ENCODE data around the gene KCTD16. TPM values are rescaled to one million over a fixed set of nuclear protein-coding genes. Genes with fewer than 3 reads are reported as not detected.

Gene KCTD16
- total RNA-seq, 2 donors from 2014 or later: 0.02 to 0.03 TPM

- intact Hi-C loops (cut with DNase I): no loop called here
- no peak overlapping the region for H3K27ac ChIP-seq
- no peaks in the 10 kb centered on the region for H3K9me3 ChIP-seq
- no peaks in the 10 kb centered on the region for H3K4me1 ChIP-seq
- DNase-seq: no peak
- H3K9ac ChIP-seq (ENCODE audit: low read depth in 2 of 2, low read length in 2 of 2): no peak overlapping the region
- H3K4me3 ChIP-seq: no peak overlapping the region
- TF ChIP-seq CTCF (IDR thresholded peaks at IDR 0.05): no peak
- no peaks in the 10 kb centered on the region for H3K36me3 ChIP-seq
- H3K27me3 ChIP-seq: no peaks in the 10 kb centered on the region
Observed at GRCh38 chr5:144365885-144366284, 195.2 kb downstream of the KCTD16 start.

- DNase-seq: no peak
- H3K36me3 ChIP-seq: no peaks in the 10 kb centered on the region
- no peaks in the 10 kb centered on the region for H3K9me3 ChIP-seq
- no peak overlapping the region for H3K9ac ChIP-seq (ENCODE audit: low read depth in 2 of 2, low read length in 2 of 2)
- no peaks in the 10 kb centered on the region for H3K4me1 ChIP-seq
- no peak for TF ChIP-seq CTCF (IDR thresholded peaks at IDR 0.05)
- intact Hi-C loops (cut with DNase I): no loop called here
- no peaks in the 10 kb centered on the region for H3K27me3 ChIP-seq
- no peak overlapping the region for H3K4me3 ChIP-seq
- H3K27ac ChIP-seq: no peak overlapping the region
Observed at GRCh38 chr5:144367991-144368390, 197.3 kb downstream of the KCTD16 start.

GRCh38 chr5:144368556-144368955, 197.9 kb downstream of the KCTD16 start:
- H3K36me3 ChIP-seq: no peaks in the 10 kb centered on the region
- no peaks in the 10 kb centered on the region for H3K9me3 ChIP-seq
- no peaks in the 10 kb centered on the region for H3K27me3 ChIP-seq
- no peak for DNase-seq
- H3K4me3 ChIP-seq: no peak overlapping the region
- no peak overlapping the region for H3K27ac ChIP-seq
- no peaks in the 10 kb centered on the region for H3K4me1 ChIP-seq
- intact Hi-C loops (cut with DNase I): no loop called here
- no peak for TF ChIP-seq CTCF (IDR thresholded peaks at IDR 0.05)
- H3K9ac ChIP-seq (ENCODE audit: low read depth in 2 of 2, low read length in 2 of 2): no peak overlapping the region

- no peak overlapping the region for H3K27ac ChIP-seq
Observed at GRCh38 chr5:144369006-144369405, 198.3 kb downstream of the KCTD16 start.

GRCh38 chr5:144370273-144370672, 199.6 kb downstream of the KCTD16 start:
- H3K9me3 ChIP-seq: no peaks in the 10 kb centered on the region
- intact Hi-C loops (cut with DNase I): no loop called here
- no peaks in the 10 kb centered on the region for H3K36me3 ChIP-seq
- no peaks in the 10 kb centered on the region for H3K27me3 ChIP-seq
- no peak overlapping the region for H3K4me3 ChIP-seq
- no peaks in the 10 kb centered on the region for H3K4me1 ChIP-seq
- no peak for TF ChIP-seq CTCF (IDR thresholded peaks at IDR 0.05)
- no peak for DNase-seq
- H3K9ac ChIP-seq (ENCODE audit: low read depth in 2 of 2, low read length in 2 of 2): no peak overlapping the region
- no peak overlapping the region for H3K27ac ChIP-seq

More at GRCh38 chr5:144369006-144369405, 198.3 kb downstream of the KCTD16 start:
- intact Hi-C loops (cut with DNase I): no loop called here
- Histone ChIP-seq H3K4me3 (no peak overlapping the region), H3K4me1 (no peaks in the 10 kb centered on the region), H3K9me3 (no peaks in the 10 kb centered on the region), H3K27me3 (no peaks in the 10 kb centered on the region), H3K9ac (ENCODE audit: low read depth in 2 of 2, low read length in 2 of 2) (no peak overlapping the region), H3K36me3 (no peaks in the 10 kb centered on the region)
- TF ChIP-seq CTCF (IDR thresholded peaks at IDR 0.05): no peak
- no peak for DNase-seq

GRCh38 chr5:144374637-144375036, 204.0 kb downstream of the KCTD16 start:
- Histone ChIP-seq H3K9me3 (no peaks in the 10 kb centered on the region), H3K27ac (no peak overlapping the region), H3K9ac (ENCODE audit: low read depth in 2 of 2, low read length in 2 of 2) (no peak overlapping the region), H3K27me3 (no peaks in the 10 kb centered on the region), H3K4me1 (no peaks in the 10 kb centered on the region), H3K36me3 (no peaks in the 10 kb centered on the region), H3K4me3 (no peak overlapping the region)
- no peak for DNase-seq
- TF ChIP-seq CTCF (IDR thresholded peaks at IDR 0.05): no peak
- intact Hi-C loops (cut with DNase I): no loop called here
